Inflammatory macrophage treated with lipopolysaccharide for 1 hour (primary cell): ENCODE results near the gene GRAMD2B.

Experiments used
- DNase-seq, 2 donors: peaks; one replicate each; pipeline ENCODE4 v3.0.0-alpha.2; 2020 to 2022

Gene GRAMD2B

GRCh38 chr5:126482591-126482990 is 59.4 kb downstream of the GRAMD2B start:
- DNase-seq: no peak

- no peak for DNase-seq
These were observed 59.9 kb downstream of the GRAMD2B start for GRCh38 chr5:126483156-126483555.

- DNase-seq: no peak
These were observed 61.0 kb downstream of the GRAMD2B start for GRCh38 chr5:126484253-126484652.

- no peak for DNase-seq
These were observed 63.1 kb downstream of the GRAMD2B start for GRCh38 chr5:126486332-126486731.

GRCh38 chr5:126487596-126487995 is 64.4 kb downstream of the GRAMD2B start:
- DNase-seq: no peak

- DNase-seq: no peak
These were observed 65.3 kb downstream of the GRAMD2B start for GRCh38 chr5:126488443-126489065.

GRCh38 chr5:126490167-126490940 is 67.1 kb downstream of the GRAMD2B start:
- no peak for DNase-seq

GRCh38 chr5:126492939-126493338 is 69.7 kb downstream of the GRAMD2B start:
- DNase-seq: no peak

- no peak for DNase-seq
These were observed 71.2 kb downstream of the GRAMD2B start for GRCh38 chr5:126494393-126494792.

GRCh38 chr5:126497506-126497905 is 74.3 kb downstream of the GRAMD2B start:
- no peak for DNase-seq

- no peak for DNase-seq
These were observed 76.1 kb downstream of the GRAMD2B start for GRCh38 chr5:126499278-126499677.

- DNase-seq: peak; percentile 4 to 36
These were observed 76.7 kb downstream of the GRAMD2B start for GRCh38 chr5:126499853-126500342.

GRCh38 chr5:126501448-126501847 is 78.2 kb downstream of the GRAMD2B start:
- DNase-seq: no peak

GRCh38 chr5:126503602-126504104 is 80.4 kb downstream of the GRAMD2B start:
- peak in 1 of 2 donors; percentile 22 for DNase-seq

- DNase-seq: no peak
These were observed 82.9 kb downstream of the GRAMD2B start for GRCh38 chr5:126506079-126506478.

- no peak for DNase-seq
These were observed 85.2 kb downstream of the GRAMD2B start for GRCh38 chr5:126508251-126508961.

GRCh38 chr5:126508962-126509279 is 85.7 kb downstream of the GRAMD2B start:
- peak; percentile 7 to 20 for DNase-seq

GRCh38 chr5:126509339-126509738 is 86.1 kb downstream of the GRAMD2B start:
- DNase-seq: no peak

GRCh38 chr5:126511961-126512360 is 88.8 kb downstream of the GRAMD2B start:
- DNase-seq: no peak

GRCh38 chr5:126512451-126512850 is 89.2 kb downstream of the GRAMD2B start:
- DNase-seq: no peak

- no peak for DNase-seq
These were observed 90.1 kb downstream of the GRAMD2B start for GRCh38 chr5:126513302-126513701.

- no peak for DNase-seq
These were observed 90.5 kb downstream of the GRAMD2B start for GRCh38 chr5:126513703-126514102.

GRCh38 chr5:126514131-126514557 is 90.9 kb downstream of the GRAMD2B start:
- no peak for DNase-seq
